ENCODE results near the gene HAND1.
A peak's percentile ranks its signal among the peaks of the same experiment; 100 is the strongest.

Gene HAND1

GRCh38 chr5:154478224-154478565 lies at the start of gene HAND1:
Gene HAND1 (minus strand): TSS chr5:154478227. CDS start chr5:154478008, 219 bp downstream.
- DNase-seq: no peak

DNA sequence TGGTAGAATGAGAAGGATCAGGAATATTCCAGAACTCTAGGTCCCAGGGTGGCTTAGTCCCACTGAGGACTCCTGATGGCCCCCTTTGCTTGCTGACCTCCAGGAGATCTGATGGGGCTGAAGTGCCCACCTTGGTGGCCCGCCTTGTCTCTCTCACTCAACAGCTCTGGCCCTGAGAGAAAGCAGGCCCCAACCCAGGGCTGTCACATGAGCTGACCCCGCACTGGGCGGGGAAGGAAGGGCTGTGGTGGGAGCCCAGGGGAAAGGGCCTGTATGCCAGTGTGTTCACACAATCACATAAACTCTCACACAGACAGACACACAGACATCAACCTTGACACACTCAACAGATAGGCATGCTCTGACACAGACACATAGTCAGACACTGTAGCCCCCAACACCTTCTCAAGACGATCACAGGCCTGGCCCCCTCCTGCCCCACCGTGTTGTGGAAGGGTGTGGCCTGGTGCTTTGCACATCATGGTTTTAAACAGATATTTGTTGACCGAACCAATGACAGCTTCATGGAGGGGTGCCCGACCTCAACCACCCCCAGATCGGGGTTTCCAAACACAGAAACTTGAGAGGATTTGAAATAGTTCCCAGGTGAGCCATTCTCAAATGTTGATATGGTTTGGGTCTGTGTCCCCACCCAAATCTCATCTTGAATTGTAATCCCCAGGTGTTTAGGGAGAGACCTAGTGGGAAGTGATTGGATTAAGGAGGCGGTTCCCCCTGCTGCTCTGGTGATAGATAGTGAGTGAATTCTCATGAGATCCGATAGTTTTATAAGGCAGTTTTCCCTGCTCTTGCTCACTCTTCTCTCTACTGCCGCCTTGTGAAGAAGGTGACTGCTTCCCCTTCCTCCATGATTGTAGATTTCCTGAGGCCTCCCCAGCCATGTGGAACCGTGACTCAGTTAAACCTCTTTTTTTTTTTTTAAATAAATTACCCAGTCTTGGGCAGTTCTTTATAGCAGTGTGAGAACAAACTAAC lies 48.5 kb upstream of the HAND1 start:
- DNase-seq: no peak

- no peak for DNase-seq
Observed at GRCh38 chr5:154524859-154525258, 46.8 kb upstream of the HAND1 start.

DNA sequence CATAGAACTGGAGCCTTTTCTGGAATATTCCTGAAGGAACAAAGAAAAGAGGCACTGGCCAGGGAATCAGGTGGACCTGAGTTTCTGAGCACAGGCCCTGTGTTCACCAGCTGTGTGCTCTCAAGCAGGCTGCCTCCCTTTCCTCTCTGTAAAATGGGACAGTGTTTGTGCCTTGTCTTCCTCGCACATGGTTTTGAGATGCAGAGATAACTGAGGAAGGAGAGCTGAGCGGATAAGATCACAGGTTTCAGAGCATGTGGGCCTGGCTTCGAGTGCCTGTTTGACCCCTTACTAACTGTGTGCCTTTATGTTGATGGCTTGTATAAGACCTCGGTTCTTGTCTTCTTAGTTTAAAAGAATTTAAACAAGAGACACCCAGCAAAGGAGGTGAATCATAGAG lies 46.2 kb upstream of the HAND1 start:
- DNase-seq: no peak

GRCh38 chr5:154523709-154524108 lies 45.7 kb upstream of the HAND1 start:
- DNase-seq: no peak

DNA sequence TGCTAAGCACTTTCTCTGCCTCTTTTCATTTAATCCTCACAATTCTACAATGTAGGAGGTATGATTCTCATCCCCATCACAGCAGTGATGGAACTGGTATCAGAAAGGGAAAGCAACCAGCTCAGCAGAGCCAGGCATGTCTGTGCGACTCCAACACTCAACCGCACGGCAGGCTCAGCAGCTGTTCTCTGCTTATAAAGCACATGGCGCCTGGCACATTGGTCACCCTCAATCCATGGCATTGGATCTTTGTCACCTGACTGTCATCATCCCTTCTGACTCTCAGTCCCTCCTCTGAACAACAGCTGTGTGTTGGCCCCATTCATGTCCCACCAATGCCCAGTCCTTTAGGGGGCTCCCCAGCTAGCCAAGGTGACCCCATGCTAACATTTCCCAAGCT lies 45.1 kb upstream of the HAND1 start:
- no peak for DNase-seq

DNA sequence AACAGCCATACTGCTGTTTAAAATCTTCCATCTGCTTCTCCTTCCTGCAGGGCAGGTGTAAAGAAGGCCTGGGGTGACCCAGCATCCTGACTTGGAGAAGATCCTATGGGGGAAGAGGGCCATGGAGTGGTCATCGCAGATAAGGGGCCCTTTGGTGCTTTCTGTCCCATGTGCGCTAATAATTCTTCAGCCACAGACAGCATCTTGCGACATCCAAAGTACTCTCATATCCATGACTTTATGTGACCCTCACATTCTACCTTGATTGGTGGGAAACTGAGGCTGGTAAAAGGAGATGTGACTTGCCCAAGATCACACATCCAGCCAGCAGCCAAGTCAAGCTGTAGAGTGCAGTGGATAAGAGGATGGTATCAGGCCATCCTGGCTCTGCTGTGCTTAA lies 44.3 kb upstream of the HAND1 start:
- DNase-seq: no peak

- no peak for DNase-seq
Observed at GRCh38 chr5:154521756-154522155, 43.7 kb upstream of the HAND1 start.

GRCh38 chr5:154520861-154521453 lies 42.9 kb upstream of the HAND1 start:
- DNase-seq: no peak

DNA sequence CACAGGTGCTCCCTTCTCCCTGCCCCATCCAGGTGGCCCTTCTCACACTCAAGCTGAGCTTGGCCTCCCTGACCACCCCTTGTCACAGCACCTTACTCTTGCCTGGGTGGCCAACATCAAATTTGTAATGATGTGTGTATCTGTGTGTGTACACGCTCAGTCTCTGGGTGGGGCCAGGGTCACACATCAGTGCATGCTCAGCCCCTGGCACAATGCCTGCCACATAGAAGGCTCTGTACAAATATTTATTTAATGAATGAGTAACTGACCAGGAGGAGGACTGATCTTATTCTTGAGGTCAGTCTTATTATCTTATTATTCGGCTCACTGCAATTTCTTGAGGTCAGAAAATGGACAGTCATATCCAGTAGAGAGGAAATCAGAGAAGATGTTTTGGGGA lies 41.3 kb upstream of the HAND1 start:
- DNase-seq: no peak

- DNase-seq: no peak
Observed at GRCh38 chr5:154518438-154518867, 40.4 kb upstream of the HAND1 start.

DNA sequence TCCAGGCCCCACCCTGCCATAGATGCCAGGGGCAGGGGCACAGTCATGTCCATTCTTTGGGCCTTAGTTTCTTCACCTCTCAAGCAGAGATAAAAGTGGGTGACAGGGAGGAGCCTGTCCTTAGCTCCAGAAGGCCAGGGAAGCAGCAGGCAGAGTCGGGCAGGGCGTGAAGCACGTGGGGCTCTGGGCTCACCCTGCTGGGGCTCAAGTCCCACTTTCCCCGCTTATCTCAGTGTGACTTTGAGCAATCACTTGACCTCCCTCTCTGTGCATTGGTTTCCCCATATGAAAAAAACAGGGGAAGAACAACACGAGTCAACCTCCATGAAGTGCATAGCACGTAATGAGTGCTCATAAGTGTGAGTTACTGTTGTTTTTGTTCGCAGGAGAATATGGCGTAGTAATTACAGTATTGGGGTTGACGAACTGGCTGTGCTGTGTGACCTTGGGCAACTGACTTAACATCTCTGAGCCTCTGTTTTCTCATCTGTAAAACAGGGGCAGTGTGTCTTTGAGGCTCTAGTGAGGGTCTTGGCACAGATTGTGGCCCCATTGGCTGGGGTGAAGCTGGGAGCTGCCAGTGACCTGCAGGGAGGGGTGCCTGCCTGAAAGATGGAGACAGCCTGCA lies 39.9 kb upstream of the HAND1 start:
- no peak for DNase-seq

- no peak for DNase-seq
Observed at GRCh38 chr5:154517181-154517580, 39.2 kb upstream of the HAND1 start.

- no peak for DNase-seq
Observed at GRCh38 chr5:154516475-154516874, 38.4 kb upstream of the HAND1 start.

- peak; percentile 29 for DNase-seq
Observed at GRCh38 chr5:154515488-154515887, 37.5 kb upstream of the HAND1 start.

DNA sequence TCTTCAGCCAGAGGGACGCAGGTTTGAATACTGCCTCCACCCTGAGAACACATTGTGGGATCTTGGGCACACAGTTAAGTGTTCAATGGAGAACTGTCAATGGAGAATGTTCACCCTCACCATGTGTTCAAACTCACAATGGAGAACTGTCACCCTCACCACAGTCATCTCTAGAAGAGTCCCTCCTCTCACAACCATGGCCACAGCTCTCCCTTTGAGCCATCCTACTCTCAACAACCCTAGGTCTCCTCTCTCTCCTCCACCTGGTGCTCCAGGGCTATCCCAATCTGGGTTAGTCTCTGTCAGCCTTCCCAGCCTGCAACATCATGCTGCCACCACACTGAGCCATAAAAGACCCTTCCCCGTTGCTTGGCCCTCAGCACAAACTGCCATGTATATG lies 36.3 kb upstream of the HAND1 start:
- no peak for DNase-seq

GRCh38 chr5:154513669-154514084 lies 35.6 kb upstream of the HAND1 start:
- DNase-seq: peak; percentile 34

- DNase-seq: no peak
Observed at GRCh38 chr5:154511984-154512383, 34.0 kb upstream of the HAND1 start.

GRCh38 chr5:154509784-154510555 lies 31.9 kb upstream of the HAND1 start:
- DNase-seq: no peak

DNA sequence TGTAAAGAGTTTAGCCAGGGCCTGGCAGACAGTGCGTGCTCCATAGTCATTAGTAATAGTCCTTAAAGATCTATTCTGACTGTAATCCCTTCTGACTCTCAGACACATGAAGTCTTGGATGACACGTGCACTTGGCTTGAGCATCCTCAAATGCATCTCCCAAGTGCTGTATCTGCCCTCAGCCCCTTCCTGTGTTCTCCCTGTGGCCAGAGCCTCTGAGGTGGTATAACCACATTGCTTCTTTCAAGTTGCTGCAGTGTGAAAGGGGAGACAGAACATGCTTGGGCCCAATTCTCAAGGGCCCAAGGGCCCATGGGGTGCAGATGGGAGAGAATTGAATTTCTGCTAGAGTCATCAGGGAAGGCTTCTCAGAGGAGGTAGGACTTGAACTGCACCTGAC lies 30.1 kb upstream of the HAND1 start:
- DNase-seq: no peak

GRCh38 chr5:154506716-154507080 lies 28.7 kb upstream of the HAND1 start:
- DNase-seq: no peak

GRCh38 chr5:154506049-154506715 lies 28.2 kb upstream of the HAND1 start:
- DNase-seq: no peak

DNA sequence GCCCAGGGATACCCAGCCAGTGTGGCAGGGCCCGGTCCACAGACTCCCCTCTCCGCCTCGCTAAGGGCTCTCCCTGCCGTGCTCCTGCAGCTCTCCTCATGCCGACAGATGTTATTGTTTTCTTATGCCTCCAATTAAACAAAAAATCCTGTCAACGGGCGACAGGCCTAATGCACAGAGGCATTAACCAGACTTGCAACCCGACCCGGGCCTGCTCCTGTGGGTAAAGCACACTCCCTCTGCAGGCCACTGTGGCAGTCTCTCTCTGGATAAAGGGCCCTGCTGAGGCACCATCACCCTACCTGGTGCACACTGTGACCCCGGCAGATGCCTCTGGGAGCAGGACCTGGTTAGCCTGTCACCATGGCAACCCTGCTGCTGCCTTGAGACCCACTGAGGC lies 27.5 kb upstream of the HAND1 start:
- no peak for DNase-seq

Data from activated CD4-positive, alpha-beta T cell treated with anti-CD3 and anti-CD28 coated beads for 48 hours (primary cell).